GM12891 (cell line): ENCODE results near the gene TRIM28.

ENCODE experiments used
- POLR2A ChIP-seq: IDR thresholded peaks from 2 replicates; pipeline ENCODE4 v1.6.1; 2011; ENCODE audit warnings: low read depth, low read length, control low read depth
- SPI1 ChIP-seq: IDR thresholded peaks from 2 replicates; pipeline ENCODE4 v1.6.1; 2011; ENCODE audit warnings: low read depth, low read length, control low read depth

- TF ChIP-seq SPI1 (no peak), POLR2A (no peak)
These were observed 21.2 kb upstream of the TRIM28 start for GRCh38 chr19:58522709-58523108.
